PC-3 (cell line): ENCODE measurements around the gene GPR21. TPM values are rescaled to one million over a fixed set of nuclear protein-coding genes. Genes with fewer than 3 reads are reported as not detected.

Experiments
- ATAC-seq: fragments of 200-7000 bp; cut with Tn5 transposase; 2 replicates; pipeline ENCODE4 v1.9.1; 2020; ENCODE audit warnings: mild to moderate bottlenecking, moderate library complexity
- BruUV-seq: library from RNA; stranded (reverse); fragments of 400-500 nt; replicated peaks from 2 replicates; lab custom pipeline; 2021; lab: Mats Ljungman, UMichigan
- CTCF ChIA-PET: fragments of 300-600 bp; sonication (Branson Sonifier 250); formaldehyde crosslinking; loops from one replicate; lab custom pipeline; 2022; ENCODE audit warnings: antibody characterized with exemption; lab: Charles Lee
- POLR2A ChIA-PET: fragments of 300-600 bp; sonication (Branson Sonifier 250); formaldehyde crosslinking; loops from one replicate; lab custom pipeline; 2022; ENCODE audit warnings: antibody characterized with exemption; ENCODE audit not compliant: unreplicated experiment; lab: Charles Lee
- DNase-seq: peaks from one replicate; pipeline ENCODE4 v3.0.0-alpha.2; 2015
- H2AFZ ChIP-seq: fragments of 300-600 bp; sonication (generic); 2 replicates; pipeline ENCODE4 v1.6.0; 2016; ENCODE audit warnings: antibody characterized with exemption, low read length
- H3F3A ChIP-seq: fragments of 300-600 bp; sonication (generic); one replicate; pipeline ENCODE4 v1.6.0; 2017; ENCODE audit warnings: antibody characterized with exemption, low read length, control low read depth, mild to moderate bottlenecking; ENCODE audit not compliant: unreplicated experiment
- H3K27ac ChIP-seq: fragments of 300-600 bp; sonication (generic); 2 replicates; pipeline ENCODE4 v1.5.1; 2016; ENCODE audit warnings: mild to moderate bottlenecking, low read length
- H3K27me3 ChIP-seq: fragments of 300-600 bp; sonication (generic); 2 replicates; pipeline ENCODE4 v1.6.1; 2016; ENCODE audit warnings: low read length, mixed read lengths
- H3K36me3 ChIP-seq: fragments of 300-600 bp; sonication (generic); 2 replicates; pipeline ENCODE4 v1.6.1; 2016; ENCODE audit warnings: low read depth, mixed run types, low read length, mixed read lengths
- H3K4me1 ChIP-seq: fragments of 300-600 bp; sonication (generic); 2 replicates; pipeline ENCODE4 v1.5.1; 2016; ENCODE audit warnings: low read length; ENCODE audit not compliant: insufficient read depth
- H3K4me2 ChIP-seq: fragments of 300-600 bp; sonication (generic); 2 replicates; pipeline ENCODE4 v1.6.0; 2016; ENCODE audit warnings: low read length
- H3K4me3 ChIP-seq: fragments of 300-600 bp; sonication (generic); 2 replicates; pipeline ENCODE4 v1.5.1; 2016; ENCODE audit warnings: mild to moderate bottlenecking, low read length, mixed read lengths
- H3K79me2 ChIP-seq: fragments of 300-600 bp; sonication (generic); 2 replicates; pipeline ENCODE4 v1.6.1; 2017; ENCODE audit warnings: low read length, mixed read lengths
- H3K9ac ChIP-seq: fragments of 300-600 bp; sonication (generic); 2 replicates; pipeline ENCODE4 v1.6.0; 2016; ENCODE audit warnings: mild to moderate bottlenecking, low read length
- H3K9me2 ChIP-seq: fragments of 300-600 bp; sonication (generic); replicated peaks from 2 replicates; pipeline ENCODE4 v1.6.1; 2016; ENCODE audit warnings: mixed run types, low read length, mixed read lengths
- H3K9me3 ChIP-seq: fragments of 300-600 bp; sonication (generic); 2 replicates; pipeline ENCODE4 v1.6.1; 2016; ENCODE audit warnings: low read length, mixed read lengths
- H4K20me1 ChIP-seq: fragments of 300-600 bp; sonication (generic); 2 replicates; pipeline ENCODE4 v1.6.1; 2016; ENCODE audit warnings: low read length, mixed read lengths
- CTCF ChIP-seq: fragments of 300-600 bp; sonication (generic); conservative IDR thresholded peaks from 2 replicates; pipeline ENCODE4 v1.5.1; 2017; ENCODE audit warnings: antibody characterized with exemption, low read depth, mild to moderate bottlenecking, low read length
- EZH2 ChIP-seq: fragments of 300-600 bp; sonication (generic); IDR thresholded peaks from one replicate; pipeline ENCODE4 v1.6.1; 2017; ENCODE audit warnings: antibody characterized with exemption, mild to moderate bottlenecking, low read length; ENCODE audit not compliant: unreplicated experiment
- EZH2phosphoT487 ChIP-seq: fragments of 300-600 bp; sonication (generic); IDR thresholded peaks from 2 replicates; pipeline ENCODE4 v1.6.1; 2018; ENCODE audit warnings: mild to moderate bottlenecking, antibody characterized with exemption, low read length, borderline replicate concordance
- intact Hi-C: fragments of 100-400 bp; cut with micrococcal nuclease; formaldehyde crosslinking; loops from 2 replicates; pipeline ENCODE4 v1.9.0; 2023
- total RNA-seq: library from RNA; depleted of rRNA; stranded (reverse); fragments of >200 nt; gene quantifications from 2 replicates; pipeline ENCODE4 v1.2.3, GENCODE V29; 2014

The GPR21 gene
- total RNA-seq, 1 experiment from 2014 or later = 0.15 TPM

GRCh38 chr9:123027517-123027916 is 6.0 kb upstream of the GPR21 start:
- H3K4me2 ChIP-seq = no peak overlapping the region
- POLR2A ChIA-PET = no interaction called here
- H3K27ac ChIP-seq = no peak overlapping the region
- BruUV-seq = no TSS peak
- CTCF ChIA-PET = interaction anchor here (0.6 kb wide), 1 partner anchor 36 kb away, joined by 4 read pairs; no protein-coding TSS in a partner anchor
- intact Hi-C loops = no loop called here
- no peak overlapping the region for H3K4me3 ChIP-seq
- H3K9me3 ChIP-seq = no peaks in the 10 kb centered on the region
- no peaks in the 10 kb centered on the region for H3K79me2 ChIP-seq
- no peaks in the 10 kb centered on the region for H3K9me2 ChIP-seq
- no peak overlapping the region for H2AFZ ChIP-seq
- DNase-seq (no peak), ATAC-seq (no peak)
- H3K9ac ChIP-seq = no peak overlapping the region
- no peaks in the 10 kb centered on the region for H3K27me3 ChIP-seq
- peaks cover 3% of the 10 kb centered on the region; the same call in 1 of the 2 replicates for H3K36me3 ChIP-seq
- TF ChIP-seq EZH2phosphoT487 (no peak), CTCF (no peak), EZH2 (no peak)
- no peaks in the 10 kb centered on the region for H4K20me1 ChIP-seq
- no peaks in the 10 kb centered on the region for H3F3A ChIP-seq
- H3K4me1 ChIP-seq = no peaks in the 10 kb centered on the region

GRCh38 chr9:123028136-123028535 is 5.3 kb upstream of the GPR21 start:
- CTCF ChIA-PET = no interaction called here
- BruUV-seq = no TSS peak
- no peaks in the 10 kb centered on the region for H4K20me1 ChIP-seq
- no peaks in the 10 kb centered on the region for H3K4me1 ChIP-seq
- ATAC-seq = no peak
- H3K9me3 ChIP-seq = no peaks in the 10 kb centered on the region
- no peak overlapping the region for H2AFZ ChIP-seq
- POLR2A ChIA-PET = no interaction called here
- no peaks in the 10 kb centered on the region; the same call in 1 of the 2 replicates for H3K36me3 ChIP-seq
- H3K27ac ChIP-seq = no peak overlapping the region
- no peak for DNase-seq
- H3F3A ChIP-seq = no peaks in the 10 kb centered on the region
- H3K79me2 ChIP-seq = no peaks in the 10 kb centered on the region
- H3K9me2 ChIP-seq = no peaks in the 10 kb centered on the region
- no peak overlapping the region for H3K4me3 ChIP-seq
- no peak overlapping the region for H3K9ac ChIP-seq
- H3K4me2 ChIP-seq = no peak overlapping the region
- no peaks in the 10 kb centered on the region for H3K27me3 ChIP-seq
- intact Hi-C loops = no loop called here
- TF ChIP-seq EZH2phosphoT487 = no peak
- TF ChIP-seq EZH2 = no peak

- Histone ChIP-seq H3K9ac (no peak overlapping the region), H3K27me3 (no peaks in the 10 kb centered on the region), H3F3A (no peaks in the 10 kb centered on the region), H3K4me3 (no peak overlapping the region), H3K4me1 (no peaks in the 10 kb centered on the region), H3K9me2 (no peaks in the 10 kb centered on the region), H3K4me2 (no peak overlapping the region), H3K27ac (no peak overlapping the region), H2AFZ (no peak overlapping the region), H3K9me3 (no peaks in the 10 kb centered on the region), H3K79me2 (no peaks in the 10 kb centered on the region), H3K36me3 (no peaks in the 10 kb centered on the region; the same call in 1 of the 2 replicates), H4K20me1 (no peaks in the 10 kb centered on the region)
- ChIA-PET POLR2A (no interaction called here), CTCF (no interaction called here)
- ATAC-seq (no peak), DNase-seq (no peak)
- TF ChIP-seq EZH2 (no peak), CTCF (no peak), EZH2phosphoT487 (no peak)
- intact Hi-C loops = no loop called here
- BruUV-seq = no TSS peak
Observed at GRCh38 chr9:123028973-123029372, 4.5 kb upstream of the GPR21 start.
